Fibroblast of skin of left quadriceps (primary cell): ENCODE data around the gene RPS13.
"Not testable (repeated sequence)": the region's sequence is repeated elsewhere in the genome, so short reads cannot be mapped to it uniquely, and the experiment has no call there.

Experiments
- DNase-seq, 2 experiments: peaks; one replicate each; pipeline ENCODE4 v3.0.0-alpha.2; 2013; ENCODE audit warnings: low read depth in 2 of 2

RPS13 gene

GRCh38 chr11:17036666-17037658 lies 40.5 kb downstream of the RPS13 start:
- DNase-seq = no peak

- DNase-seq = not testable (repeated sequence)
Observed at GRCh38 chr11:17034027-17034426, 43.4 kb downstream of the RPS13 start.

- DNase-seq = no peak
Observed at GRCh38 chr11:17026487-17027082, 50.9 kb downstream of the RPS13 start.

- no peak for DNase-seq
Observed at GRCh38 chr11:17024924-17025323, 52.5 kb downstream of the RPS13 start.
